Body of pancreas (tissue), 4 donors: ENCODE results near the gene ALDH1A2.
A peak's percentile ranks its signal among the peaks of the same experiment; 100 is the strongest.

Experiments
- CTCF ChIP-seq, 7 experiments: fragments of 450-650 bp in 4 of 7; fragments of 200-600 bp in 3 of 7; sonication (generic) in 3 of 7; IDR thresholded peaks; one replicate each; pipeline ENCODE4 v1.5.1; 2016 to 2019; ENCODE audit warnings: antibody characterized with exemption in 7 of 7
- POLR2A ChIP-seq, 3 donors: fragments of 450-650 bp; IDR thresholded peaks; one replicate each; pipeline ENCODE4 v1.6.1; 2016; ENCODE audit warnings: antibody characterized with exemption in 3 of 3, mild to moderate bottlenecking in 2 of 3

- TF ChIP-seq CTCF (IDR thresholded peaks at IDR 0.05) (peak; percentile 77 to 95 (median 82)), POLR2A (IDR thresholded peaks at IDR 0.05) (no peak)
Observed at GRCh38 chr15:58070801-58071418, 5.4 kb upstream of the ALDH1A2 start.
